Smooth muscle cell (in vitro differentiated cells): ENCODE data around the gene REV3L. TPM values are rescaled to one million over a fixed set of nuclear protein-coding genes. Genes with fewer than 3 reads are reported as not detected.

Source experiments
- DNase-seq: peaks from one replicate; lab custom pipeline; 2025; ENCODE audit not compliant: unreplicated experiment; lab: John Stamatoyannopoulos, UW
- H2AFZ ChIP-seq: fragments of 200-600 bp; sonication (generic); 2 replicates; pipeline ENCODE4 v1.6.0; 2016; ENCODE audit warnings: antibody characterized with exemption, low read depth, mild to moderate bottlenecking
- H3F3A ChIP-seq: fragments of 200-600 bp; sonication (generic); 2 replicates; pipeline ENCODE4 v1.6.0; 2017; ENCODE audit warnings: antibody characterized with exemption, low read depth
- H3K27ac ChIP-seq: fragments of 200-600 bp; sonication (generic); 2 replicates; pipeline ENCODE4 v1.5.1; 2016; ENCODE audit warnings: low read depth, mild to moderate bottlenecking
- H3K27me3 ChIP-seq: fragments of 200-600 bp; sonication (generic); 2 replicates; pipeline ENCODE4 v1.6.1; 2016; ENCODE audit warnings: low read depth, mild to moderate bottlenecking
- H3K36me3 ChIP-seq: fragments of 200-600 bp; sonication (generic); 2 replicates; pipeline ENCODE4 v1.5.1; 2016; ENCODE audit warnings: low read depth
- H3K4me1 ChIP-seq: fragments of 200-600 bp; sonication (generic); 2 replicates; pipeline ENCODE4 v1.5.1; 2016; ENCODE audit warnings: low read depth
- H3K4me2 ChIP-seq: fragments of 200-600 bp; sonication (generic); 2 replicates; pipeline ENCODE4 v1.6.0; 2016; ENCODE audit warnings: mild to moderate bottlenecking
- H3K4me3 ChIP-seq: fragments of 200-600 bp; sonication (generic); 2 replicates; pipeline ENCODE4 v1.5.1; 2016; ENCODE audit warnings: mild to moderate bottlenecking
- H3K79me2 ChIP-seq: fragments of 200-600 bp; sonication (generic); 2 replicates; pipeline ENCODE4 v1.6.0; 2016; ENCODE audit warnings: low read depth, mild to moderate bottlenecking
- H3K9ac ChIP-seq: fragments of 200-600 bp; sonication (generic); 2 replicates; pipeline ENCODE4 v1.6.0; 2016; ENCODE audit warnings: low read depth
- H3K9me3 ChIP-seq: fragments of 200-600 bp; sonication (generic); replicated peaks from 2 replicates; pipeline ENCODE4 v1.5.1; 2016; ENCODE audit warnings: low read depth
- H4K20me1 ChIP-seq: fragments of 200-600 bp; sonication (generic); 2 replicates; pipeline ENCODE4 v1.6.0; 2016; ENCODE audit warnings: low read depth
- WGBS: methylation state at CpG from one replicate; pipeline ENCODE4 v1.1.7; 2016; ENCODE audit warnings: low lambda C conversion rate; 5-methylcytosine and 5-hydroxymethylcytosine counted together
- polyA plus RNA-seq: library from polyadenylated mRNA; unstranded; fragments of >200 nt; fragmentation: Nextera tagmentation; extraction: Ambion mirVana; gene quantifications from 2 replicates; pipeline ENCODE4 v1.2.1, GENCODE V29; 2016
- total RNA-seq: library from RNA; depleted of rRNA; stranded (reverse); fragments of >200 nt; gene quantifications from 2 replicates; pipeline ENCODE4 v1.2.3, GENCODE V29; 2014
- TF ChIP-seq, protein P1 (sequence below): fragments of 200-600 bp; sonication (generic); IDR thresholded peaks from 2 replicates; pipeline ENCODE4 v1.5.1; 2017; ENCODE audit warnings: borderline replicate concordance, mild to moderate bottlenecking, antibody characterized with exemption; ENCODE audit not compliant: insufficient read depth, poor library complexity, severe bottlenecking

Gene REV3L
- total and polyA plus RNA-seq, 2 experiments from 2014 or later = 6.9 to 19.8 TPM

DNA sequence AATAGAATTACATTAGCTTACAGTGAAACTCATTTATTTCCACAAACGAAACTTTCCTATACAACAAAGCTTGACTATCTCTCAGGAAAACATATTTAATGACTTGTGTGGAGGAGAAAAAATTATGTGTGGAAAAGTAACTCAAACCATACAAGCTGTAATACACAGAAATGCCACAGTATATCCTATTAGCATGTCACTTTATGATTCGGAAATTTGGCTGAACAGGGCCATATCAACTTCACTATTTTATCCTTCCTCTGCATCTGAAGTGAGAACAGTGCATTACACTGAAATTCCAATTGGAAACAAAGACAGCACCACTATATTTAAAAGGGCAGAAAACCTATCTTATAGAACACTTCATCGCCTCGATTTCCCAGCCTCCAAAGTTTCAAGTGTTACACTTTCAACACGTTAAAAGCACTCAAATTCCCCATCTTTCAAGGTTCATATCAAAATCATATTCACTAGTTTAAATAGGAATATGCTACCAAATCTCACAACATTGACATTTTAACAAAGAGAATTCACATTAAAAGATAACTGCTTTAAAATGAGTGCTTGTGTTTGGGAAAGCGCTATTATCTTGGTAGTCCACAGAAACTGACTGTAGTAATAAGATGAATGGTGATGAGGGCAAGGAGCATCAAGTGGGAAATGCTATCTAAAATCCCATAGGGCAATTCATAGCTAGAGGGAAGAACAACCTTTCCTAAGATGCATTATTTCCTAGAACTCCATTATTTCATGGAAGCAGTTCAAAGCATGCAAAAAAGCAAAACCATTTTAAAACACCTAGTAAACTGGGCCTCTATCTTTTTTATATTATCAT, 1.8 kb downstream of the REV3L start:
- no peaks in the 10 kb centered on the region for H3K36me3 ChIP-seq
- H3K4me2 ChIP-seq = peak overlapping the region; percentile 83
- no peak overlapping the region for H2AFZ ChIP-seq
- no peaks in the 10 kb centered on the region for H3K9me3 ChIP-seq
- H3F3A ChIP-seq = peaks cover 5% of the 10 kb centered on the region
- H3K27ac ChIP-seq = peak overlapping the region; percentile 91
- peaks cover 50% of the 10 kb centered on the region for H4K20me1 ChIP-seq
- peak overlapping the region; percentile 84 for H3K4me3 ChIP-seq
- no peak for DNase-seq
- TF ChIP-seq, protein P1, sequence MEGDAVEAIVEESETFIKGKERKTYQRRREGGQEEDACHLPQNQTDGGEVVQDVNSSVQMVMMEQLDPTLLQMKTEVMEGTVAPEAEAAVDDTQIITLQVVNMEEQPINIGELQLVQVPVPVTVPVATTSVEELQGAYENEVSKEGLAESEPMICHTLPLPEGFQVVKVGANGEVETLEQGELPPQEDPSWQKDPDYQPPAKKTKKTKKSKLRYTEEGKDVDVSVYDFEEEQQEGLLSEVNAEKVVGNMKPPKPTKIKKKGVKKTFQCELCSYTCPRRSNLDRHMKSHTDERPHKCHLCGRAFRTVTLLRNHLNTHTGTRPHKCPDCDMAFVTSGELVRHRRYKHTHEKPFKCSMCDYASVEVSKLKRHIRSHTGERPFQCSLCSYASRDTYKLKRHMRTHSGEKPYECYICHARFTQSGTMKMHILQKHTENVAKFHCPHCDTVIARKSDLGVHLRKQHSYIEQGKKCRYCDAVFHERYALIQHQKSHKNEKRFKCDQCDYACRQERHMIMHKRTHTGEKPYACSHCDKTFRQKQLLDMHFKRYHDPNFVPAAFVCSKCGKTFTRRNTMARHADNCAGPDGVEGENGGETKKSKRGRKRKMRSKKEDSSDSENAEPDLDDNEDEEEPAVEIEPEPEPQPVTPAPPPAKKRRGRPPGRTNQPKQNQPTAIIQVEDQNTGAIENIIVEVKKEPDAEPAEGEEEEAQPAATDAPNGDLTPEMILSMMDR = no peak
- peak overlapping the region; percentile 93 for H3K9ac ChIP-seq
- H3K79me2 ChIP-seq = peaks cover 75% of the 10 kb centered on the region
- 69% methylated on average over 6 of the region's 6 CpGs for WGBS
- no peaks in the 10 kb centered on the region for H3K27me3 ChIP-seq
- peaks cover 49% of the 10 kb centered on the region for H3K4me1 ChIP-seq

DNA sequence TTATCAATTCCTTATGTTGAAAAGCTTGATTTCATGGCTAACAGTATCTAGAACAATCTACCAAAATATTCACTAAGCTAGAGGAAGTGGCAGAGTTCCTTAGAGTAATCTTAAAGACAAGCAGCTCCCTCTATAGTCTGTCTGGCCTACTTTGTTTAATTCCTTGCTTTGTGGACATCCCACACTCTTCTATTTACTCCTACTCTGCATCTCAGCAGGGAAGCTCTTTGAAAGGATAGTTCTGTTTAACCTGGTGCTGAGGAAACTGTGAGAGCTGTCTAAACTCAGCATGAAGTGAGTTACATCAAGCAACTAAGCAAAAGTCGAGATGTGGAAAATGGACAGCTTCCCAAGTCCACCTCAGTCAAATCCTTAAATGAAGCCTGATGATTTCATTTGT, 4.3 kb downstream of the REV3L start:
- peak overlapping the region; percentile 46 for H3K27ac ChIP-seq
- H3K4me2 ChIP-seq = no peak overlapping the region
- H3K36me3 ChIP-seq = no peaks in the 10 kb centered on the region
- peaks cover 39% of the 10 kb centered on the region for H3K4me1 ChIP-seq
- H3F3A ChIP-seq = no peaks in the 10 kb centered on the region
- H4K20me1 ChIP-seq = peaks cover 52% of the 10 kb centered on the region
- WGBS = 15% methylated on average over 1 of the region's 1 CpG
- H3K9me3 ChIP-seq = no peaks in the 10 kb centered on the region
- no peaks in the 10 kb centered on the region for H3K27me3 ChIP-seq
- H3K79me2 ChIP-seq = peaks cover 78% of the 10 kb centered on the region
- H2AFZ ChIP-seq = no peak overlapping the region
- TF ChIP-seq, protein P1 = no peak
- DNase-seq = no peak
- no peak overlapping the region for H3K9ac ChIP-seq
- H3K4me3 ChIP-seq = no peak overlapping the region

DNA sequence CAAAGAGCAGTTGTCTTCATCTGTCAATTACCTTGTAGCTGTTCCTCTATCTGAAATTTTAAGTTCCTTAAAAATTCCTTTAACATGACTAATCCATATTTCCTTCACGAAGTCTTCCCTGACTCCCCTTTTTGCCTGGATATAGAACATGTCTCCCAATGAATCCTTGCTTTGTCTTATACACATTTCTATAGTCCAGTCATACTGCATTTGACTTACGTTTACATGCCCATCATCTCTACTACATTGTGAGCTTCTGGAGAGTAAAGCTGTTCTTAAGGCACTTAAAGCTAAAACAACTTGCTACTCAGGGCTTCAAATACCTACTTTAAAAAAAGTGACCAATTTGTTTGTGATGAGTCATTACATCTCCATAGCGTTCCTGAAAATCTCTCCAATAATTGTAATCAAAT, 4.9 kb downstream of the REV3L start:
- Histone ChIP-seq H3K79me2 (peaks cover 84% of the 10 kb centered on the region), H3K9ac (no peak overlapping the region), H3K27me3 (no peaks in the 10 kb centered on the region), H2AFZ (no peak overlapping the region), H3F3A (no peaks in the 10 kb centered on the region), H3K36me3 (no peaks in the 10 kb centered on the region), H4K20me1 (peaks cover 54% of the 10 kb centered on the region), H3K27ac (peak overlapping the region; percentile 0), H3K9me3 (no peaks in the 10 kb centered on the region), H3K4me2 (peak overlapping the region; percentile 11), H3K4me3 (no peak overlapping the region), H3K4me1 (peaks cover 39% of the 10 kb centered on the region)
- DNase-seq = no peak
- TF ChIP-seq, protein P1 = no peak
- 13% methylated on average over 3 of the region's 3 CpGs for WGBS
